Ovary (tissue), 3 donors: ENCODE measurements around the gene TTC7B.

Experiments used
- EP300 ChIP-seq: sonication (generic); formaldehyde crosslinking; IDR thresholded peaks from one replicate; pipeline ENCODE4 v1.6.1; 2017; ENCODE audit warnings: antibody characterized with exemption
- TF ChIP-seq, protein P1 (sequence below), 3 donors: fragments of 450-650 bp in 2 of 3; fragments of 200-600 bp in 1 of 3; IDR thresholded peaks; one replicate each; pipeline versions ENCODE4 v1.5.1 to v1.8.0; 2016 to 2022; ENCODE audit warnings: antibody characterized with exemption in 3 of 3, mild to moderate bottlenecking in 1 of 3
- donor health status: DM: no; HTN: no; CAD: no.

GRCh38 chr14:90815822-90816662 is at the start of gene TTC7B:
- TF ChIP-seq, protein P1, sequence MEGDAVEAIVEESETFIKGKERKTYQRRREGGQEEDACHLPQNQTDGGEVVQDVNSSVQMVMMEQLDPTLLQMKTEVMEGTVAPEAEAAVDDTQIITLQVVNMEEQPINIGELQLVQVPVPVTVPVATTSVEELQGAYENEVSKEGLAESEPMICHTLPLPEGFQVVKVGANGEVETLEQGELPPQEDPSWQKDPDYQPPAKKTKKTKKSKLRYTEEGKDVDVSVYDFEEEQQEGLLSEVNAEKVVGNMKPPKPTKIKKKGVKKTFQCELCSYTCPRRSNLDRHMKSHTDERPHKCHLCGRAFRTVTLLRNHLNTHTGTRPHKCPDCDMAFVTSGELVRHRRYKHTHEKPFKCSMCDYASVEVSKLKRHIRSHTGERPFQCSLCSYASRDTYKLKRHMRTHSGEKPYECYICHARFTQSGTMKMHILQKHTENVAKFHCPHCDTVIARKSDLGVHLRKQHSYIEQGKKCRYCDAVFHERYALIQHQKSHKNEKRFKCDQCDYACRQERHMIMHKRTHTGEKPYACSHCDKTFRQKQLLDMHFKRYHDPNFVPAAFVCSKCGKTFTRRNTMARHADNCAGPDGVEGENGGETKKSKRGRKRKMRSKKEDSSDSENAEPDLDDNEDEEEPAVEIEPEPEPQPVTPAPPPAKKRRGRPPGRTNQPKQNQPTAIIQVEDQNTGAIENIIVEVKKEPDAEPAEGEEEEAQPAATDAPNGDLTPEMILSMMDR (IDR thresholded peaks at IDR 0.05) = no peak
- TF ChIP-seq EP300 = no peak
